GM12878 (cell line): ENCODE measurements around the gene MAD2L2. TPM values are rescaled to one million over a fixed set of nuclear protein-coding genes. Genes with fewer than 3 reads are reported as not detected.

ENCODE experiments used
- ATAC-seq: fragments of 200-7000 bp; cut with Tn5 transposase; 3 replicates; pipeline ENCODE4 v1.9.1; 2020; ENCODE audit warnings: mild to moderate bottlenecking, moderate library complexity
- BruUV-seq: library from RNA; stranded (reverse); fragments of 400-500 nt; replicated peaks from 2 replicates; lab custom pipeline; 2021; lab: Mats Ljungman, UMichigan
- CTCF ChIA-PET: fragments of 300-600 bp; sonication (Branson Sonifier 250); formaldehyde crosslinking; extraction: SDS; loops from one replicate; lab custom pipeline; 2021; ENCODE audit warnings: inconsistent platforms; lab: Yijun Ruan, JAX
- POLR2A ChIA-PET: fragments of 350-600 bp; formaldehyde crosslinking; extraction: SDS; loops from one replicate; lab custom pipeline; 2021; ENCODE audit warnings: inconsistent platforms; lab: Charles Lee
- RAD21 ChIA-PET: fragments of 300-600 bp; sonication (Branson Sonifier 250); formaldehyde crosslinking; loops from one replicate; lab custom pipeline; 2023; ENCODE audit warnings: antibody characterized with exemption; ENCODE audit not compliant: unreplicated experiment; lab: Charles Lee
- SMC1A ChIA-PET: fragments of 300-600 bp; sonication (Branson Sonifier 250); formaldehyde crosslinking; loops from one replicate; lab custom pipeline; 2023; ENCODE audit not compliant: unreplicated experiment, uncharacterized antibody; lab: Charles Lee
- DNase-seq: peaks from one replicate; pipeline ENCODE4 v3.0.0-alpha.2; 2011; ENCODE audit warnings: low read depth, low spot score
- FAIRE-seq: peaks from 3 replicates; lab custom pipeline; 2011; peaks lifted over from hg19 to GRCh38; lab: Jason Lieb, UNC
- H2AFZ ChIP-seq: 2 replicates; pipeline ENCODE4 v1.6.0; 2011; ENCODE audit warnings: low read depth, low read length, control low read depth; ENCODE audit not compliant: control insufficient read depth
- H3K27ac ChIP-seq: 2 replicates; pipeline ENCODE4 v1.5.1; 2011; ENCODE audit warnings: control low read depth; ENCODE audit not compliant: control insufficient read depth, insufficient read depth
- H3K27me3 ChIP-seq, 2 experiments: replicated peaks in 1 of 2; 2 replicates each; pipeline versions ENCODE4 v1.6.0 to v1.6.1; 2011; ENCODE audit warnings: low read length in 1 of 2; ENCODE audit not compliant: control insufficient read depth in 2 of 2, insufficient read depth in 2 of 2
- H3K36me3 ChIP-seq, 2 experiments: 2 replicates each; pipeline ENCODE4 v1.5.1; 2011; ENCODE audit warnings: low read length in 1 of 2; ENCODE audit not compliant: control insufficient read depth in 2 of 2, insufficient read depth in 2 of 2
- H3K4me1 ChIP-seq: 2 replicates; pipeline ENCODE4 v1.6.1; 2011; ENCODE audit warnings: mild to moderate bottlenecking, low read length, moderate library complexity, mixed read lengths; ENCODE audit not compliant: control insufficient read depth, insufficient read depth
- H3K4me2 ChIP-seq: 2 replicates; pipeline ENCODE4 v1.6.0; 2011; ENCODE audit warnings: control low read depth; ENCODE audit not compliant: control insufficient read depth, insufficient read depth
- H3K4me3 ChIP-seq: fragments of 200-600 bp; sonication (generic); 2 replicates; pipeline ENCODE4 v1.5.1; 2016
- H3K79me2 ChIP-seq: 2 replicates; pipeline ENCODE4 v1.6.0; 2011; ENCODE audit warnings: low read length; ENCODE audit not compliant: control insufficient read depth, insufficient read depth
- H3K9ac ChIP-seq: 2 replicates; pipeline ENCODE4 v1.8.0; 2011; ENCODE audit warnings: low read length, control low read depth, mixed read lengths; ENCODE audit not compliant: control insufficient read depth, insufficient read depth
- H3K9me3 ChIP-seq: replicated peaks from 3 replicates; pipeline ENCODE4 v1.5.1; 2011; ENCODE audit warnings: mild to moderate bottlenecking, low read length; ENCODE audit not compliant: control insufficient read depth, insufficient read depth
- H4K20me1 ChIP-seq: 2 replicates; pipeline ENCODE4 v1.6.0; 2011; ENCODE audit not compliant: control insufficient read depth, insufficient read depth
- ETV6 ChIP-seq, 2 experiments: fragments of 450-650 bp in 1 of 2; IDR thresholded peaks in 1 of 2; conservative IDR thresholded peaks in 1 of 2; 2 replicates each; pipeline ENCODE4 v1.6.1; 2014; ENCODE audit warnings: antibody characterized with exemption in 1 of 2, borderline replicate concordance in 1 of 2, low read depth in 1 of 2, mild to moderate bottlenecking in 1 of 2, moderate library complexity in 1 of 2
- LARP7 ChIP-seq: fragments of 450-650 bp; IDR thresholded peaks from 2 replicates; pipeline ENCODE4 v1.6.1; 2017; ENCODE audit warnings: mild to moderate bottlenecking
- ZBTB40 ChIP-seq: fragments of 450-650 bp; IDR thresholded peaks from 2 replicates; pipeline ENCODE4 v1.6.1; 2016; ENCODE audit warnings: mild to moderate bottlenecking, moderate library complexity, borderline replicate concordance
- ZNF687 ChIP-seq: fragments of 450-650 bp; IDR thresholded peaks from 2 replicates; pipeline ENCODE4 v1.6.1; 2017; ENCODE audit warnings: mild to moderate bottlenecking, moderate library complexity
- WGBS: methylation state at CpG from one replicate; pipeline ENCODE4 v1.1.6; 2016; ENCODE audit warnings: low lambda C conversion rate; ENCODE audit not compliant: insufficient replicate concordance, insufficient coverage; ENCODE audit errors: missing lambda C conversion rate; 5-methylcytosine and 5-hydroxymethylcytosine counted together
- in situ Hi-C: fragments of 300-500 bp; cut with MboI; formaldehyde crosslinking; loops from 9 replicates; pipeline ENCODE4 v1.14.3; 2018; ENCODE audit warnings: mixed read lengths
- intact Hi-C: fragments of 100-400 bp; cut with micrococcal nuclease; formaldehyde crosslinking; loops from one replicate; pipeline ENCODE4 v1.14.2; 2022; ENCODE audit not compliant: unreplicated experiment
- polyA plus RNA-seq, 11 experiments: library from polyadenylated mRNA; depleted of rRNA in 4 of 11; unstranded in 6 of 11; stranded (reverse) in 5 of 11; fragments of >200 nt; fragmentation: Nextera tagmentation in 4 of 11; fragmentation: Illumina TruSeq in 1 of 11; extraction: Ambion mirVana in 4 of 11; extraction: Trizol in 1 of 11; gene quantifications; 1 replicate in 1 of 11; 2 replicates in 10 of 11; pipeline versions ENCODE4 v1.2.1 to v1.2.3, GENCODE V29; 2011 to 2016; ENCODE audit warnings: inconsistent platforms in 2 of 11, missing spikeins in 2 of 11, low read depth in 1 of 11
- total RNA-seq, 4 experiments: library from RNA; depleted of rRNA in 3 of 4; stranded (reverse); fragments of >200 nt in 3 of 4; fragmentation: Illumina TruSeq in 1 of 4; extraction: Trizol in 1 of 4; gene quantifications; 2 replicates each; pipeline versions ENCODE4 v1.2.1 to v1.2.3, GENCODE V29; 2013 to 2021

MAD2L2 gene
- total and polyA plus RNA-seq, 10 of the 15 experiments (the other 5 are each of a cell fraction or from before 2014, with no cell fraction given) = 3.5 to 95.0 (median 53.2) TPM

GRCh38 chr1:11730429-11730891 lies 49.5 kb upstream of the MAD2L2 start:
- intact Hi-C loops = no loop called here
- SMC1A ChIA-PET = no interaction called here
- Histone ChIP-seq H3K79me2 (no peaks in the 10 kb centered on the region), H3K9ac (no peak overlapping the region), H3K27ac (no peak overlapping the region; the same call in 1 of the 2 replicates), H3K4me3 (no peak overlapping the region), H3K9me3 (no peaks in the 10 kb centered on the region), H3K36me3 (no peaks in the 10 kb centered on the region), H2AFZ (peak overlapping the region; percentile 59), H3K4me2 (peak overlapping the region; percentile 50; the same call in 1 of the 2 replicates), H3K4me1 (peaks cover 10% of the 10 kb centered on the region), H3K27me3 (no peaks in the 10 kb centered on the region), H4K20me1 (no peaks in the 10 kb centered on the region)
- peak; percentile 71 for ATAC-seq
- in situ Hi-C loops = no loop called here
- TF ChIP-seq ZBTB40 (no peak), ETV6 (conservative IDR thresholded peaks at IDR 0.05 in 1 of 2, IDR thresholded peaks at IDR 0.05 in 1 of 2; ENCODE audit: borderline replicate concordance in 1 of 2, low read depth in 1 of 2) (peak in 1 of 2 experiments; percentile 89; a peak in 2 of 4 replicates), ZNF687 (no peak), LARP7 (no peak)
- FAIRE-seq = no peak
- DNase-seq = no peak
- POLR2A ChIA-PET = interaction anchor here (1.2 kb wide), 1 partner anchor 76 kb away, joined by 3 read pairs; no protein-coding TSS in a partner anchor
- WGBS = 4% methylated on average over 5 of the region's 5 CpGs
- BruUV-seq = no TSS peak
- CTCF ChIA-PET = interaction anchor here (0.9 to 2.5 kb wide), 2 partner anchors 11 to 47 kb away, joined by 3 to 12 read pairs; no protein-coding TSS in a partner anchor
- RAD21 ChIA-PET = no interaction called here
